Measurements from ENCODE around the gene B3GNT8. TPM values are rescaled to one million over a fixed set of nuclear protein-coding genes. Genes with fewer than 3 reads are reported as not detected.

B3GNT8 gene
- total RNA-seq, 1 experiment from 2014 or later: not detected

- intact Hi-C loops (cut with micrococcal nuclease; ENCODE audit: unreplicated experiment): no loop called here
- TF ChIP-seq EZH2 (IDR thresholded peaks at IDR 0.05; ENCODE audit: low read depth): no peak
- TF ChIP-seq CTCF (conservative IDR thresholded peaks at IDR 0.05): no peak
- no peaks in the 10 kb centered on the region; the same call in 1 of the 2 replicates for H3K9me3 ChIP-seq (ENCODE audit: insufficient read depth, low read depth)
- no peaks in the 10 kb centered on the region for H3K4me1 ChIP-seq (replicated peaks; ENCODE audit: insufficient read depth)
- H3K36me3 ChIP-seq (ENCODE audit: low read depth): no peaks in the 10 kb centered on the region
- no peaks in the 10 kb centered on the region for H4K20me1 ChIP-seq (ENCODE audit: insufficient read depth)
- no peaks in the 10 kb centered on the region for H3F3A ChIP-seq (ENCODE audit: insufficient read depth, low read depth)
- H2AFZ ChIP-seq: no peak overlapping the region
- no peak overlapping the region for H3K27ac ChIP-seq
- CTCF ChIA-PET: no interaction called here
- peaks cover 78% of the 10 kb centered on the region for H3K27me3 ChIP-seq (ENCODE audit: insufficient read depth, low read depth)
- H3K4me2 ChIP-seq: no peak overlapping the region
- no peak for DNase-seq
- no TSS peak for BruUV-seq (replicated peaks)
- no peaks in the 10 kb centered on the region for H3K79me2 ChIP-seq (ENCODE audit: low read depth)
- H3K9me2 ChIP-seq (ENCODE audit: insufficient read depth): no peaks in the 10 kb centered on the region
- H3K4me3 ChIP-seq: no peak overlapping the region
- POLR2A ChIA-PET (ENCODE audit: unreplicated experiment): no interaction called here
Observed at GRCh38 chr19:41455936-41456335, 28.8 kb upstream of the B3GNT8 start.

GRCh38 chr19:41452584-41453275 is 25.6 kb upstream of the B3GNT8 start:
- H3K9me3 ChIP-seq (ENCODE audit: insufficient read depth, low read depth): no peaks in the 10 kb centered on the region
- H3K4me2 ChIP-seq: no peak overlapping the region
- no peaks in the 10 kb centered on the region for H3K4me1 ChIP-seq (replicated peaks; ENCODE audit: insufficient read depth)
- intact Hi-C loops (cut with micrococcal nuclease; ENCODE audit: unreplicated experiment): no loop called here
- no peak for DNase-seq
- POLR2A ChIA-PET (ENCODE audit: unreplicated experiment): interaction anchor here (0.5 kb wide), 1 partner anchor 424 kb away, joined by 5 read pairs; no protein-coding TSS in a partner anchor
- CTCF ChIA-PET: interaction anchor here (0.7 kb wide), 1 partner anchor 531 kb away, joined by 5 read pairs; no protein-coding TSS in a partner anchor
- no peak for TF ChIP-seq CTCF (conservative IDR thresholded peaks at IDR 0.05)
- no peaks in the 10 kb centered on the region for H4K20me1 ChIP-seq (ENCODE audit: insufficient read depth)
- H3K4me3 ChIP-seq: no peak overlapping the region
- H3K36me3 ChIP-seq (ENCODE audit: low read depth): no peaks in the 10 kb centered on the region
- H3K9me2 ChIP-seq (ENCODE audit: insufficient read depth): no peaks in the 10 kb centered on the region
- H3K27me3 ChIP-seq (ENCODE audit: insufficient read depth, low read depth): peaks cover 62% of the 10 kb centered on the region
- H2AFZ ChIP-seq: no peak overlapping the region
- no TSS peak for BruUV-seq (replicated peaks)
- H3K79me2 ChIP-seq (ENCODE audit: low read depth): no peaks in the 10 kb centered on the region
- H3F3A ChIP-seq (ENCODE audit: insufficient read depth, low read depth): no peaks in the 10 kb centered on the region; the same call in 1 of the 2 replicates
- H3K27ac ChIP-seq: no peak overlapping the region

GRCh38 chr19:41449865-41450178 is 22.6 kb upstream of the B3GNT8 start:
- Histone ChIP-seq H2AFZ (no peak overlapping the region), H3K27ac (no peak overlapping the region), H3K36me3 (ENCODE audit: low read depth) (no peaks in the 10 kb centered on the region), H3F3A (ENCODE audit: insufficient read depth, low read depth) (no peaks in the 10 kb centered on the region; the same call in 1 of the 2 replicates), H3K4me2 (no peak overlapping the region), H3K4me3 (no peak overlapping the region), H3K79me2 (ENCODE audit: low read depth) (no peaks in the 10 kb centered on the region), H3K9me3 (ENCODE audit: insufficient read depth, low read depth) (no peaks in the 10 kb centered on the region), H4K20me1 (ENCODE audit: insufficient read depth) (no peaks in the 10 kb centered on the region), H3K9me2 (ENCODE audit: insufficient read depth) (no peaks in the 10 kb centered on the region), H3K4me1 (replicated peaks; ENCODE audit: insufficient read depth) (no peaks in the 10 kb centered on the region), H3K27me3 (ENCODE audit: insufficient read depth, low read depth) (peaks cover 63% of the 10 kb centered on the region)
- CTCF ChIA-PET: no interaction called here
- POLR2A ChIA-PET (ENCODE audit: unreplicated experiment): no interaction called here
- no peak for DNase-seq
- intact Hi-C loops (cut with micrococcal nuclease; ENCODE audit: unreplicated experiment): loop anchor here (1.0 to 5.0 kb wide), 4 partner anchors 113 to 372 kb away; no protein-coding TSS in a partner anchor
- no peak for TF ChIP-seq EZH2 (IDR thresholded peaks at IDR 0.05; ENCODE audit: low read depth)
- no peak for TF ChIP-seq CTCF (conservative IDR thresholded peaks at IDR 0.05)
- BruUV-seq (replicated peaks): no TSS peak

All from PC-9 (cell line).